HL-60 (cell line): ENCODE results near the gene ATRNL1.
A peak's percentile ranks its signal among the peaks of the same experiment; 100 is the strongest.

Experiments used
- DNase-seq, 2 experiments: peaks; one replicate each; pipeline ENCODE4 v3.0.0-alpha.2; 2010 to 2020; ENCODE audit warnings: low read depth in 1 of 2, low spot score in 1 of 2
- H3K27ac ChIP-seq: fragments of 250-450 bp; sonication (Bioruptor Pico); replicated peaks from 2 replicates; pipeline ENCODE4 v1.5.1; 2020; ENCODE audit warnings: mild to moderate bottlenecking, moderate library complexity
- H3K27me3 ChIP-seq: fragments of 250-450 bp; sonication (Bioruptor Pico); 2 replicates; pipeline ENCODE4 v1.5.1; 2021; ENCODE audit warnings: mild to moderate bottlenecking, moderate library complexity; ENCODE audit not compliant: insufficient read depth, poor library complexity, severe bottlenecking
- H3K4me3 ChIP-seq: replicated peaks from 2 replicates; pipeline ENCODE4 v1.5.1; 2011; ENCODE audit warnings: mild to moderate bottlenecking, control low read depth, low read length; ENCODE audit not compliant: insufficient read depth
- CTCF ChIP-seq: IDR thresholded peaks from one replicate; pipeline ENCODE4 v1.5.1; 2011; ENCODE audit warnings: low read length, control low read depth, inconsistent platforms; ENCODE audit not compliant: insufficient read depth
- GABPA ChIP-seq: IDR thresholded peaks from 2 replicates; pipeline ENCODE4 v1.6.1; 2012; ENCODE audit warnings: low read depth
- POLR2AphosphoS5 ChIP-seq: IDR thresholded peaks from 2 replicates; pipeline ENCODE4 v1.6.1; 2012; ENCODE audit warnings: low read depth
- REST ChIP-seq: IDR thresholded peaks from 2 replicates; pipeline ENCODE4 v1.6.1; 2012; ENCODE audit warnings: low read depth; ENCODE audit not compliant: insufficient replicate concordance
- SPI1 ChIP-seq: IDR thresholded peaks from 2 replicates; pipeline ENCODE4 v1.6.1; 2012; ENCODE audit warnings: low read depth, mild to moderate bottlenecking, borderline replicate concordance

Gene ATRNL1

GRCh38 chr10:115084277-115084850 is 8.8 kb upstream of the ATRNL1 start:
- no peak for TF ChIP-seq REST
- no peak for TF ChIP-seq GABPA
- TF ChIP-seq SPI1: no peak
- no peak for TF ChIP-seq CTCF
- no peak for TF ChIP-seq POLR2AphosphoS5
- Histone ChIP-seq H3K27ac (no peak overlapping the region), H3K27me3 (peaks cover 4% of the 10 kb centered on the region), H3K4me3 (no peak overlapping the region)
- no peak for DNase-seq

- Histone ChIP-seq H3K4me3 (no peak overlapping the region), H3K27ac (no peak overlapping the region), H3K27me3 (peaks cover 32% of the 10 kb centered on the region)
- DNase-seq: no peak
- TF ChIP-seq REST (no peak), POLR2AphosphoS5 (no peak)
Observed at GRCh38 chr10:115091161-115091560, 2.0 kb upstream of the ATRNL1 start.

GRCh38 chr10:115092258-115092554 is 959 bp upstream of the ATRNL1 start:
- H3K27ac ChIP-seq: no peak overlapping the region
- TF ChIP-seq REST (no peak), GABPA (no peak), POLR2AphosphoS5 (no peak), SPI1 (no peak)
- DNase-seq: no peak
- no peak overlapping the region for H3K4me3 ChIP-seq
- peaks cover 34% of the 10 kb centered on the region for H3K27me3 ChIP-seq

- H3K27me3 ChIP-seq: peaks cover 34% of the 10 kb centered on the region
- DNase-seq: peak in 1 of 2 experiments; percentile 20
- no peak overlapping the region for H3K27ac ChIP-seq
- TF ChIP-seq CTCF: no peak
- no peak for TF ChIP-seq GABPA
- no peak overlapping the region; the same call in 1 of the 2 replicates for H3K4me3 ChIP-seq
Observed at GRCh38 chr10:115092555-115093285, 445 bp upstream of the ATRNL1 start.
